Adrenal gland (tissue), 5 donors: ENCODE measurements around the gene ASB1.

Source experiments
- POLR2A ChIP-seq, 2 donors: fragments of 450-650 bp; IDR thresholded peaks; one replicate each; pipeline ENCODE4 v1.6.1; 2017; ENCODE audit warnings: antibody characterized with exemption in 2 of 2, mild to moderate bottlenecking in 2 of 2, moderate library complexity in 1 of 2
- TF ChIP-seq, protein P1 (sequence below), 6 experiments: fragments of 450-650 bp in 4 of 6; fragments of 200-600 bp in 2 of 6; sonication (generic) in 1 of 6; IDR thresholded peaks; 1 replicate in 5 of 6; 2 replicates in 1 of 6; pipeline versions ENCODE4 v1.5.1 to v1.8.0; 2016 to 2021; ENCODE audit warnings: antibody characterized with exemption in 6 of 6, mild to moderate bottlenecking in 2 of 6, moderate library complexity in 1 of 6
- donor health status: DM: no; HTN: no; CAD: no.

DNA sequence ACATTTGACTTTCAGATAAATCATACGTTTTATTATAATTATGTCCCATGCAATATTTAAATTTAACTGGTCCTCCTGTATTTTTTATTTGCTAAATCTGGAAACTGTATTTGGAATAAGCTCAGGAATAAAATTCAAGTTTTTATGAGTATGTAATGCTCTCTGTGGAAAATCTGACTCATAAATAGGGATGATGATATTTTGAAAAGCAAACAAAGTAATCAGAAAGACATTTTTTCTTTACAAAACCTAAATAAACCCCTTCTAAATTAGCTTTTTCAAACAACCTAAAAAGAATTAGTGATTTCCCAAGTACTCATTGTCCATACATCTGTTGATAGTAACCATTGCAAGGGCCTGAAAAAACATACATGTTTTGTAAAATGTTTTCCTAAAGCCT is 41.1 kb downstream of the ASB1 start:
- TF ChIP-seq, protein P1, sequence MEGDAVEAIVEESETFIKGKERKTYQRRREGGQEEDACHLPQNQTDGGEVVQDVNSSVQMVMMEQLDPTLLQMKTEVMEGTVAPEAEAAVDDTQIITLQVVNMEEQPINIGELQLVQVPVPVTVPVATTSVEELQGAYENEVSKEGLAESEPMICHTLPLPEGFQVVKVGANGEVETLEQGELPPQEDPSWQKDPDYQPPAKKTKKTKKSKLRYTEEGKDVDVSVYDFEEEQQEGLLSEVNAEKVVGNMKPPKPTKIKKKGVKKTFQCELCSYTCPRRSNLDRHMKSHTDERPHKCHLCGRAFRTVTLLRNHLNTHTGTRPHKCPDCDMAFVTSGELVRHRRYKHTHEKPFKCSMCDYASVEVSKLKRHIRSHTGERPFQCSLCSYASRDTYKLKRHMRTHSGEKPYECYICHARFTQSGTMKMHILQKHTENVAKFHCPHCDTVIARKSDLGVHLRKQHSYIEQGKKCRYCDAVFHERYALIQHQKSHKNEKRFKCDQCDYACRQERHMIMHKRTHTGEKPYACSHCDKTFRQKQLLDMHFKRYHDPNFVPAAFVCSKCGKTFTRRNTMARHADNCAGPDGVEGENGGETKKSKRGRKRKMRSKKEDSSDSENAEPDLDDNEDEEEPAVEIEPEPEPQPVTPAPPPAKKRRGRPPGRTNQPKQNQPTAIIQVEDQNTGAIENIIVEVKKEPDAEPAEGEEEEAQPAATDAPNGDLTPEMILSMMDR (IDR thresholded peaks at IDR 0.05): no peak
- TF ChIP-seq POLR2A (IDR thresholded peaks at IDR 0.05): no peak
